ENCODE data around the gene BARX1.
A peak's percentile ranks its signal among the peaks of the same experiment; 100 is the strongest.

DNA sequence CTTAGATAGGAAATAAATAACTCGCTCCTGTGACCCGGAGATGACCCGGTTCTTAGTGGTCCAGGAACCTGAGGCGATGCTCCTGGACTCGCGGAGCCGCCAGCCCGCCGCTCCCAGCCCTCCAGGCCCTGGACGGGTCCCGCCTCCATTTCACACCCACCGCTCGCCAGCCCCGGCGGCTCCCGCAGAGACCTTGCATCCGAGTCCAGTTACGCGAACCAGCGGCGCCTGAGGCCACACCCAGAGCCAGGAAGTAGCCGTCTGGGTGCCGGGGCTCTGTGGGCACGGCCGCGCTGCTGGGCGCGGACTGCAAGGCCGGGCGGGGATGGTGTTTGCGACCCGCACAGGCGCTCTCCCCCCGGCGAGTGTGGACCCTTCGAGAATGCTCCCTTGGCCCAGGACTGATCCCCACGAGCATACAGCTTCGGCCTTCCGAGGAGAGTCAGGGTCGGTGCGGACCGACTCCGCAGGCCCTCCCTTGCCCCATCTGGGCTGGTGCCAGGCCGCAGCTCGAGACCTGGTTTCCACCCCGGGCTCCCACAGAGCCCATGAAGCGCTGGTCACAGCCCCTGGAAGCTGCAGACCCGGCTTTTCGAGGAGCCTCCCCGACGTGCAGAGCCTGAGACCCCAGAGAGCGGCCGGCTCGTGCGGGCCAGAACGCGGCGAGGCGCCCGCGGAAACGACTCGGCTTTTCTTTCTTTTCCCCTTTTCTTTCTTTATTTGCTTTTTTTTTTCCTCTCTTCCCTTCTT, 5.2 kb upstream of the BARX1 start:
- TF ChIP-seq, protein P1, sequence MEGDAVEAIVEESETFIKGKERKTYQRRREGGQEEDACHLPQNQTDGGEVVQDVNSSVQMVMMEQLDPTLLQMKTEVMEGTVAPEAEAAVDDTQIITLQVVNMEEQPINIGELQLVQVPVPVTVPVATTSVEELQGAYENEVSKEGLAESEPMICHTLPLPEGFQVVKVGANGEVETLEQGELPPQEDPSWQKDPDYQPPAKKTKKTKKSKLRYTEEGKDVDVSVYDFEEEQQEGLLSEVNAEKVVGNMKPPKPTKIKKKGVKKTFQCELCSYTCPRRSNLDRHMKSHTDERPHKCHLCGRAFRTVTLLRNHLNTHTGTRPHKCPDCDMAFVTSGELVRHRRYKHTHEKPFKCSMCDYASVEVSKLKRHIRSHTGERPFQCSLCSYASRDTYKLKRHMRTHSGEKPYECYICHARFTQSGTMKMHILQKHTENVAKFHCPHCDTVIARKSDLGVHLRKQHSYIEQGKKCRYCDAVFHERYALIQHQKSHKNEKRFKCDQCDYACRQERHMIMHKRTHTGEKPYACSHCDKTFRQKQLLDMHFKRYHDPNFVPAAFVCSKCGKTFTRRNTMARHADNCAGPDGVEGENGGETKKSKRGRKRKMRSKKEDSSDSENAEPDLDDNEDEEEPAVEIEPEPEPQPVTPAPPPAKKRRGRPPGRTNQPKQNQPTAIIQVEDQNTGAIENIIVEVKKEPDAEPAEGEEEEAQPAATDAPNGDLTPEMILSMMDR (conservative IDR thresholded peaks at IDR 0.05 in 1 of 2, IDR thresholded peaks at IDR 0.05 in 1 of 2; ENCODE audit: low read depth in 1 of 2, low read length in 2 of 2), result no peak
- peak; percentile 98 for TF ChIP-seq EZH2 (IDR thresholded peaks at IDR 0.05; ENCODE audit: low read length, missing control alignments)

Data from fibroblast of lung (primary cell).